Measurements from ENCODE around the gene CHTF8. TPM values are rescaled to one million over a fixed set of nuclear protein-coding genes. Genes with fewer than 3 reads are reported as not detected.

Gene CHTF8, protein sequence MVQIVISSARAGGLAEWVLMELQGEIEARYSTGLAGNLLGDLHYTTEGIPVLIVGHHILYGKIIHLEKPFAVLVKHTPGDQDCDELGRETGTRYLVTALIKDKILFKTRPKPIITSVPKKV
- total RNA-seq = 10 to 100 TPM; 26.2 to 69.1 (median 49.9) TPM
- polyA plus RNA-seq = 10 to 100 TPM; 28.3 to 63.6 (median 46.7) TPM
- long read RNA-seq, donor 1, transcript CHTF8-205 (3 exons, 856 nt) = minor isoform, 5 of 22 reads
- long read RNA-seq, donor 1, transcript CHTF8-201 (1 exons, 2,561 nt) = major isoform, 8 of 22 reads
- long read RNA-seq, donor 1, partial matches to known transcripts = 0 of 22 reads
- long read RNA-seq, donor 1, other reads (novel, unspliced or antisense) = 2 of 22 reads
- long read RNA-seq, donor 2, transcript CHTF8-205 (3 exons, 856 nt) = major isoform, 7 of 20 reads
- long read RNA-seq, donor 2, transcript CHTF8-203 (4 exons, 2,903 nt) = minor isoform, 6 of 20 reads
- long read RNA-seq, donor 2, partial matches to known transcripts = 0 of 20 reads
- long read RNA-seq, donor 2, other reads (novel, unspliced or antisense) = 2 of 20 reads

DNA sequence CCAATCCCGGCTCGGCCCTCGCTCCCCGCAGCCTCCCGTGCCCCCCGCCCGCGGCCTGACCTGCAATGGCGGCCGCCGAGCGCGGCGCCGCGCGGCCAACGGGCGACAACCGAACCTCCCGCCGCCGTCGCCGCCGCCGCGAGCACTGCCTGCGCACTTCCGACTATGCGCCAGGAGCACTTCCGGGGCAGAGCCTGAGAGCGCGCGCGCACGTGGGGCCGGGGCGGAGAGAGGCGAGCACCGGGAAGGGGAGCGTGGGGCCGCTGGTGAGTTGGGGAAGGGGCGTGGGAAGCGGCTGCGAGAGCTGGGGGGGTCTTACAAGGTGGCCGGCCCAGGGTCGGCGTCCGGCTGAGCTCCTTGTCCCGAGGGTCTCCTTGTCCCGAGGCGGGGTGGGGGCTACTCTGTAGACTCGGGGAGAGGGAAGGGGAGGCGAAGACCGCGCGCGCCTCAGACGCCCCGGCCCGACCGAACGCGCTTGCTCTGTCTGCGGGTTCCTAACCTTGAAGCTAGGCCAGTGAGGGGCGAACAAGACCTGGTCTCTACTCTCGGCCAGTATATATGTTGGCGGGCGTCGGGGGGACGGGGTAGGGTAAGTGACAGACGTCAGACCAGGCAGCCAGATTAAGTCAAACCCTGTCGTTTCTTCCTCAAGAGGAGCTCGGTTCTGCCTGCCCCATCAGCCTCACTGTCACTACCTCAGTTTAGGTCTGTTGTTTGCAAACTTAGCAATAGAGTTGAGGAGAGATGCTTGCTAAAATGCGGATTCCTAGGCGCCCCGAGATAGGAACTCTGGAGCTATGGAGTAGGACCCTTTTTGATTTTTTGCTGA lies at the start of gene CHTF8, which contains the start of gene UTP4:
TSS of gene CHTF8 (minus strand) at position 165 of the 829 bp plus-strand sequence. CDS start 11,130 bp downstream, outside the sequence.
TSS of gene UTP4 (plus strand) at position 226 of the 829 bp plus-strand sequence. CDS start 811 bp downstream, outside the sequence.
- ATAC-seq (peak; percentile 95 to 97 (median 96)), DNase-seq (peak; percentile 89 to 94)
- 1% methylated on average over 49 to 78 of the region's 78 CpGs for WGBS, 3 donors
- TF ChIP-seq, protein P1, sequence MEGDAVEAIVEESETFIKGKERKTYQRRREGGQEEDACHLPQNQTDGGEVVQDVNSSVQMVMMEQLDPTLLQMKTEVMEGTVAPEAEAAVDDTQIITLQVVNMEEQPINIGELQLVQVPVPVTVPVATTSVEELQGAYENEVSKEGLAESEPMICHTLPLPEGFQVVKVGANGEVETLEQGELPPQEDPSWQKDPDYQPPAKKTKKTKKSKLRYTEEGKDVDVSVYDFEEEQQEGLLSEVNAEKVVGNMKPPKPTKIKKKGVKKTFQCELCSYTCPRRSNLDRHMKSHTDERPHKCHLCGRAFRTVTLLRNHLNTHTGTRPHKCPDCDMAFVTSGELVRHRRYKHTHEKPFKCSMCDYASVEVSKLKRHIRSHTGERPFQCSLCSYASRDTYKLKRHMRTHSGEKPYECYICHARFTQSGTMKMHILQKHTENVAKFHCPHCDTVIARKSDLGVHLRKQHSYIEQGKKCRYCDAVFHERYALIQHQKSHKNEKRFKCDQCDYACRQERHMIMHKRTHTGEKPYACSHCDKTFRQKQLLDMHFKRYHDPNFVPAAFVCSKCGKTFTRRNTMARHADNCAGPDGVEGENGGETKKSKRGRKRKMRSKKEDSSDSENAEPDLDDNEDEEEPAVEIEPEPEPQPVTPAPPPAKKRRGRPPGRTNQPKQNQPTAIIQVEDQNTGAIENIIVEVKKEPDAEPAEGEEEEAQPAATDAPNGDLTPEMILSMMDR (IDR thresholded peaks at IDR 0.05) = no peak
- intact Hi-C loops (cut with DNase I) = loop anchor here in 1 of 2 donors (5.0 kb wide), 1 partner anchor 605 kb away; no protein-coding TSS in a partner anchor
- Histone ChIP-seq H3K9me3 (no peaks in the 10 kb centered on the region), H3K27ac (peak within 1 kb of the TSS; percentile 90), H3K4me3 (peak within 1 kb of the TSS; percentile 94), H3K4me1 (peaks cover 17% of the 10 kb centered on the region), H3K27me3 (ENCODE audit: insufficient read depth in 3 of 3, low read length in 2 of 3) (no peaks in the 10 kb centered on the region), H3K36me3 (ENCODE audit: insufficient read depth in 1 of 2, low read depth in 1 of 2) (peaks cover 0 to 33% of the 10 kb centered on the region in 2 donors)

DNA sequence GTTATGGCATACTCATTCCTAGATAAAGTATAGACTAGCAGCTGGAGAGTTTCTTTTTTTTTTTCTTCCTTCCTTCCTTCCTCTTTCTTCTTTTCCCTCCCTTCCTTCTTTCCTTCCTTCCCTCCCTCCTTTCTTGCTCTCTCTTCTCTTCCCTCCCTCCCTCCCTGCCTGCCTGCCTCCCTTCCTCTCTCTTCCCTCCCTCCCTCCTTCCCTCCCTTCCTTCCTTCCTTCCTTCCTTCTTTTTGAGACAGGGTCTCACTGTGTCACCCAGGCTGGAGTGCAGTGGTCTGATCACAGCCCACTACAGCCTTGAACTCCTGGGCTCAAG lies 47.6 kb upstream of the CHTF8 start:
- Histone ChIP-seq H3K4me1 (peaks cover 20% of the 10 kb centered on the region), H3K4me3 (no peak overlapping the region), H3K36me3 (ENCODE audit: insufficient read depth in 1 of 2, low read depth in 1 of 2) (no peaks in the 10 kb centered on the region), H3K27me3 (ENCODE audit: insufficient read depth in 3 of 3, low read length in 2 of 3) (no peaks in the 10 kb centered on the region), H3K27ac (peak overlapping the region; percentile 56), H3K9me3 (no peaks in the 10 kb centered on the region)
- TF ChIP-seq, protein P1 (IDR thresholded peaks at IDR 0.05) = no peak
- DNase-seq (no peak), ATAC-seq (peak in 2 of 4 donors; percentile 3 to 27)
- intact Hi-C loops (cut with DNase I) = loop anchor here in 1 of 2 donors (10.0 kb wide), 1 partner anchor 95 kb away; no protein-coding TSS in a partner anchor

DNA sequence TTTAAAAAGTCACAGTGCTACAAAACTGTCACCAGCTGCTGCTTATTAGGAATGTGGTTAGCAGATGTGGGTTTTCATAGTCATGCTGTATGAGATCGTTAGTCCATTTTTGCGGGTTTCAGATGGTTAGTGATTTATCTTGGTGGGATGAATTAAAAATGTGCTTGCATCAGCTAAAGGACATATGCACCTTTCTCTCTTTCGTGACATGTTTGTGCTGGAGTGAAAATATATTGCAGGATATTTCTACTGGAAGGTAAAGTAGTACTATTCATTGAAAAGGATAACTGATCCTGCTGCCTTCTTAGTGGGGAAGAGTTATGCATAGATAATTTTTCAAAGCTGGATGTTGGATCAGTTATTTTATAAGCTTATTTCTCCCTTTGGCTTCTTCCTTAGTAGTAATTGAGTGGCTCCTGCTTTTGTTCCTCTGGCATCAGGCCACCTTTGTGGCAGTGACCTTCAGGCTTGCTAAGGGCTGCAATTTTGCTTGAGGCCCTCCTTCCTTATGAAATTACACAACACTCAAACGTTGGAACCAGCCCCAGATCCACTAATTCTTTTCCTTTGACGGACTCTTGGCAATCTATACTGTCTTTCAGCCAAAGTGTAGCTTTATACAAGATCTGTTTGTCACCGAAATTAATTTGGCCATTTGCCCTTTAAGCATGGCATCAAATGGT lies 47.1 kb upstream of the CHTF8 start:
- 5 to 10% (median 6%) methylated on average over 6 of the region's 6 CpGs for WGBS, 3 donors
- Histone ChIP-seq H3K27me3 (ENCODE audit: insufficient read depth in 3 of 3, low read length in 2 of 3) (no peaks in the 10 kb centered on the region), H3K36me3 (ENCODE audit: insufficient read depth in 1 of 2, low read depth in 1 of 2) (no peaks in the 10 kb centered on the region), H3K4me1 (peaks cover 20% of the 10 kb centered on the region), H3K27ac (peak overlapping the region; percentile 56), H3K4me3 (no peak overlapping the region), H3K9me3 (no peaks in the 10 kb centered on the region)
- intact Hi-C loops (cut with DNase I) = loop anchor here in 1 of 2 donors (10.0 kb wide), 1 partner anchor 95 kb away; no protein-coding TSS in a partner anchor
- ATAC-seq (peak; percentile 67 to 90 (median 84)), DNase-seq (peak; percentile 73 to 75)
- TF ChIP-seq, protein P1 (IDR thresholded peaks at IDR 0.05) = no peak

DNA sequence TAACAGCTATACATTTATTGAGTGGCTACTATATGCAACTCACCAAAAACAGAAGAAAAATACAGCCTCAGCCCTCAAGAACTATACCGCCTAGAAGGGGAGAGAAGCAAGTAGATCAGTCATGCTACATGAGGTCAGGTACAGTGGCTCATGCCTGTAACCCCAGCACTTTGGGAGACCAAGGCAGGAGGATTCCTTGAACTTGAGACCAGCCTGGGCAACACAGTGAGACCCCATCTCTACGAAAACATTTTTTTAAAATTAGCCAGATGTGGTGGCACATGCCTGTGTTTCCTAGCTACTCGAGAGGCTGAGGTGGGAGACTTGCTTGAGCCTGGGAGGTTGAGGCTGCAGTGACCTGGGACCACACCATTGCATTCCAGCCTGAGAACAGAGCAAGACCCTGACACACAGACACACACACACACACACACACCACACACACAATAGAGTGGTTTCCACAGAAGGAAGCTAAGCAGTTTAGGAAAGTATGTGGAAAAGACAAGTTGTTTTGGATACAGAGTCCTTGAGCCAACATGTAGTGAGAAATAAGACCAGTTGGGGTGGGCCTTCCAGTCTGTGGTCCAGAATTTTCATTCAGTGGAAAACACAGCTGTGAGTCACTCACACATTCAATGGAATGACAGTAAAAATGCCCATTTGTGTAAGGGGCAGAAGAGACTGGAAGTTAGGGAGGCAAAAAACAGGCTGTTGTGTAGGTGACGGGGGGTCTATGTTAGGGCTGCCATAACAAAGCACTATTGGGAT lies 43.8 kb upstream of the CHTF8 start:
- ATAC-seq = no peak
- Histone ChIP-seq H3K4me3 (no peak overlapping the region), H3K27ac (no peak overlapping the region)

More for the DNA sequence above, 43.8 kb upstream of the CHTF8 start:
- Histone ChIP-seq H3K36me3 (ENCODE audit: insufficient read depth in 1 of 2, low read depth in 1 of 2) (no peaks in the 10 kb centered on the region), H3K4me1 (peaks cover 17% of the 10 kb centered on the region), H3K9me3 (no peaks in the 10 kb centered on the region), H3K27me3 (ENCODE audit: insufficient read depth in 3 of 3, low read length in 2 of 3) (no peaks in the 10 kb centered on the region)
- intact Hi-C loops (cut with DNase I) = no loop called here
- WGBS, 3 donors = 87 to 92% (median 89%) methylated on average over 4 of the region's 4 CpGs
- TF ChIP-seq, protein P1 (IDR thresholded peaks at IDR 0.05) = no peak
- no peak for DNase-seq

Data from psoas muscle (tissue), 8 donors.